ENCODE data around the gene PVALEF. TPM values are rescaled to one million over a fixed set of nuclear protein-coding genes. Genes with fewer than 3 reads are reported as not detected.

Gene PVALEF
- total and polyA plus RNA-seq, 2 of the 13 experiments (the other 11 are each of a cell fraction or from before 2014, with no cell fraction given) = 0.18 TPM

DNA sequence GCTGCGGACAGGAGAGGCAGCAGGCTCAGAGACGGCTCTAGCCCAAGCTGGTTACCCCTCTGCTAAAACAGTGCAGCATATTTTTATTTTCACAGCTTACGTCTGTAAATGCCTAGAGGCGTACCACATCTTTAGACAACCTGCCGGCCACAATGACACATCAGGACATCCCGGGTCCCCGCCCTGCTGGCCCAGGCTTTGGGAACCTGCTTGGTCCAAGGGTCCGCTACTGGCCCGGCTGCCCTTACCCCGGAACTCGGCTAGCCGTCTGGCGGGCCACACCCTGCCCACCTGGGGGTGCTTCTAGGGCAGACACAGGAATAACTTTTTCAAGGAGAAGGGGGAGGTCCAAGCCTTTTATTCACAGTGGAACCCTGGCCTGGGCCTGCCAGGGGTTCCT is 53.2 kb downstream of the PVALEF start:
- H3K4me3 ChIP-seq (replicated peaks in 1 of 3; ENCODE audit: insufficient read depth in 1 of 3, low read depth in 2 of 3, low read length in 3 of 3) = no peak overlapping the region
- no peak overlapping the region for H3K4me2 ChIP-seq (ENCODE audit: low read depth, low read length)
- ATAC-seq (no peak), FAIRE-seq (no peak), DNase-seq (ENCODE audit: low spot score) (no peak)
- H3K4me1 ChIP-seq (ENCODE audit: insufficient read depth, low read length) = peaks cover 12% of the 10 kb centered on the region
- no peaks in the 10 kb centered on the region; the same call in 1 of the 2 replicates for H4K20me1 ChIP-seq (ENCODE audit: insufficient read depth, low read length)
- ChIA-PET POLR2A (no interaction called here), CTCF (ENCODE audit: low intra/inter-chr PET ratio, low total read pairs) (no interaction called here)
- 97% methylated on average over 13 of the region's 13 CpGs for WGBS (ENCODE audit: low lambda C conversion rate)
- no peak overlapping the region for H3K27ac ChIP-seq (ENCODE audit: extremely low read length, insufficient read depth, low read length)
- in situ Hi-C loops (cut with HindIII; ENCODE audit: extremely low pct_ligation_motif_present, low pct_unique_long_range_greater_than_20kb) (no loop called here), intact Hi-C loops (cut with micrococcal nuclease; ENCODE audit: unreplicated experiment) (no loop called here)
- H3K36me3 ChIP-seq (replicated peaks in 1 of 2; ENCODE audit: control insufficient read depth in 1 of 2, insufficient read depth in 2 of 2, low read length in 2 of 2) = peaks cover 10 to 15% of the 10 kb centered on the region in 2 experiments; a peak in 4 of 5 replicates
- BruUV-seq (replicated peaks) = no TSS peak
- H2AFZ ChIP-seq (ENCODE audit: low read length) = no peak overlapping the region
- H3K79me2 ChIP-seq (ENCODE audit: insufficient read depth, low read length) = peaks cover 12% of the 10 kb centered on the region
- no peaks in the 10 kb centered on the region for H3K9me3 ChIP-seq (ENCODE audit: low read length)
- H3K9ac ChIP-seq (ENCODE audit: insufficient read depth, low read depth, low read length) = no peak overlapping the region
- no peaks in the 10 kb centered on the region for H3K27me3 ChIP-seq (ENCODE audit: control insufficient read depth in 1 of 2, insufficient read depth in 2 of 2, low read length in 2 of 2)
- TF ChIP-seq, protein P1, sequence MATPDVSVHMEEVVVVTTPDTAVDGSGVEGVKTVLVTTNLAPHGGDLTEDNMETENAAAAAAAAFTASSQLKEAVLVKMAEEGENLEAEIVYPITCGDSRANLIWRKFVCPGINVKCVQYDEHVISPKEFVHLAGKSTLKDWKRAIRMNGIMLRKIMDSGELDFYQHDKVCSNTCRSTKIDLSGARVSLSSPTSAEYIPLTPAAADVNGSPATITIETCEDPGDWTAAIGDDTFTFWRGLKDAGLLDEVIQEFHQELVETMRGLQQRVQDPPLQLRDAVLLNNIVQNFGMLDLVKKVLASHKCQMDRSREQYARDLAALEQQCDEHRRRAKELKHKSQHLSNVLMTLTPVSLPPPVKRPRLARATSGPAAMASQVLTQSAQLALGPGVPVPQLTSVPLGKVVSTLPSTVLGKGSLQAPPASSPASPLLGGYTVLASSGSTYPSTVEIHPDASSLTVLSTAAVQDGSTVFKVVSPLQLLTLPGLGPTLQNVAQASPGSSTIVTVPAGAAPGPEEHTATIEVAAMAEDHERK (CRISPR knock-in tag; IDR thresholded peaks at IDR 0.05; ENCODE audit: low read depth) = no peak
- TF ChIP-seq, protein P2, sequence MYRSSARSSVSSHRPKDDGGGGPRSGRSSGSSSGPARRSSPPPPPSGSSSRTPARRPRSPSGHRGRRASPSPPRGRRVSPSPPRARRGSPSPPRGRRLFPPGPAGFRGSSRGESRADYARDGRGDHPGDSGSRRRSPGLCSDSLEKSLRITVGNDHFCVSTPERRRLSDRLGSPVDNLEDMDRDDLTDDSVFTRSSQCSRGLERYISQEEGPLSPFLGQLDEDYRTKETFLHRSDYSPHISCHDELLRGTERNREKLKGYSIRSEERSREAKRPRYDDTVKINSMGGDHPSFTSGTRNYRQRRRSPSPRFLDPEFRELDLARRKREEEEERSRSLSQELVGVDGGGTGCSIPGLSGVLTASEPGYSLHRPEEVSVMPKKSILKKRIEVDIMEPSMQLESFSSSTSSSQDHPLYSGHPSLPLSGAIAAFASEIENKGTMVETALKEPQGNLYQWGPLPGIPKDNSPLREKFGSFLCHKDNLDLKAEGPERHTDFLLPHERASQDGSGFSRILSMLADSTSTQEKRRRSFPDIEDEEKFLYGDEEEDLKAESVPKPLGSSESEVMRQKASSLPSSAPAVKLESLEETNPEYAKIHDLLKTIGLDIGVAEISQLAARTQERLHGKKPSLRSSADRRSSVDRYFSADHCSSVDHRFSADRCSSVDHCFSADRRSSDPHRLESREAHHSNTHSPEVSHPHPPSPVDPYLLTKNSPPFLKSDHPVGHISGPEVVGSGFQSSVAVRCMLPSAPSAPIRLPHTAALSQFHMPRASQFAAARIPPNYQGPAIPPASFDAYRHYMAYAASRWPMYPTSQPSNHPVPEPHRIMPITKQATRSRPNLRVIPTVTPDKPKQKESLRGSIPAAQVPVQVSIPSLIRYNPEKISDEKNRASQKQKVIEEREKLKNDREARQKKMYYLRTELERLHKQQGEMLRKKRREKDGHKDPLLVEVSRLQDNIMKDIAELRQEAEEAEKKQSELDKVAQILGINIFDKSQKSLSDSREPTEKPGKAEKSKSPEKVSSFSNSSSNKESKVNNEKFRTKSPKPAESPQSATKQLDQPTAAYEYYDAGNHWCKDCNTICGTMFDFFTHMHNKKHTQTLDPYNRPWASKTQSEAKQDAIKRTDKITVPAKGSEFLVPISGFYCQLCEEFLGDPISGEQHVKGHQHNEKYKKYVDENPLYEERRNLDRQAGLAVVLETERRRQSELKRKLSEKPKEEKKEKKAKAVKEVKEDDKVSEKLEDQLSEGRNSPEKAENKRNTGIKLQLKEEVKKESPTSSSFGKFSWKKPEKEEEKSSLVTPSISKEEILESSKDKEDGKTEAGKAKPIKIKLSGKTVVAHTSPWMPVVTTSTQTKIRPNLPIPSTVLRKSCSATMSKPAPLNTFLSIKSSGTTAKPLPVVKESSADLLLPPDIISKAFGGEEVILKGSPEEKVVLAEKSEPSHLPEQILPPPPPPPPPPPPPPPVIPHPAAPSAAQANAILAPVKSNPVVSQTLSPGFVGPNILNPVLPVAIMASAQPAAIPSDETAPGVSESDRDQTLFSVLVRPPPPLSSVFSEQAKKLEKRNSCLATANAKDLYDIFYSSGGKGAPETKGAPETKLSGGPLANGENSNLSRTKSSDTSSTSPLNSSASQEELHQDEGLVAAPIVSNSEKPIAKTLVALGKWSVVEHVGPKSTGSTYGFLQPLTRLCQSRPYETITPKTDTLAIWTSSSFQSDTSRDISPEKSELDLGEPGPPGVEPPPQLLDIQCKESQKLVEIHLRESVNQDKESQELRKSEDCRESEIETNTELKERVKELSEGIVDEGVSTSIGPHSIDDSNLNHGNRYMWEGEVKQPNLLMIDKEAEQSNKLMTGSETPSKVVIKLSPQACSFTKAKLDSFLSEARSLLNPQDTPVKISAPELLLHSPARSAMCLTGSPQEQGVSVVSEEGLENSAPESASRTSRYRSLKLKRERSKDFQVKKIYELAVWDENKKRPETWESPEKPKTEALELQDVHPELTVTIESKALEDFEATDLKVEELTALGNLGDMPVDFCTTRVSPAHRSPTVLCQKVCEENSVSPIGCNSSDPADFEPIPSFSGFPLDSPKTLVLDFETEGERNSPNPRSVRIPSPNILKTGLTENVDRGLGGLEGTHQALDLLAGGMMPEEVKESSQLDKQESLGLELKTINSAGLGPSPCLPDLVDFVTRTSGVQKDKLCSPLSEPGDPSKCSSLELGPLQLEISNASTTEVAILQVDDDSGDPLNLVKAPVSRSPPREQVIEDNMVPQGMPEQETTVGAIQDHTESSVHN (CRISPR knock-in tag; IDR thresholded peaks at IDR 0.05) = no peak
- TF ChIP-seq SNRNP70 (IDR thresholded peaks at IDR 0.05; ENCODE audit: low read depth, low read length) (no peak), ZSCAN22 (CRISPR knock-in tag; IDR thresholded peaks at IDR 0.05) (no peak), SRSF9 (IDR thresholded peaks at IDR 0.05; ENCODE audit: borderline replicate concordance, insufficient read depth, low read depth, low read length, poor library complexity, severe bottlenecking) (no peak), ZFP36L2 (CRISPR knock-in tag; IDR thresholded peaks at IDR 0.05) (no peak), AKAP8 (CRISPR knock-in tag; IDR thresholded peaks at IDR 0.05) (no peak), ZBTB7B (CRISPR knock-in tag; IDR thresholded peaks at IDR 0.05) (no peak), GZF1 (CRISPR knock-in tag; IDR thresholded peaks at IDR 0.05) (no peak)
- TF ChIP-seq, protein P3, sequence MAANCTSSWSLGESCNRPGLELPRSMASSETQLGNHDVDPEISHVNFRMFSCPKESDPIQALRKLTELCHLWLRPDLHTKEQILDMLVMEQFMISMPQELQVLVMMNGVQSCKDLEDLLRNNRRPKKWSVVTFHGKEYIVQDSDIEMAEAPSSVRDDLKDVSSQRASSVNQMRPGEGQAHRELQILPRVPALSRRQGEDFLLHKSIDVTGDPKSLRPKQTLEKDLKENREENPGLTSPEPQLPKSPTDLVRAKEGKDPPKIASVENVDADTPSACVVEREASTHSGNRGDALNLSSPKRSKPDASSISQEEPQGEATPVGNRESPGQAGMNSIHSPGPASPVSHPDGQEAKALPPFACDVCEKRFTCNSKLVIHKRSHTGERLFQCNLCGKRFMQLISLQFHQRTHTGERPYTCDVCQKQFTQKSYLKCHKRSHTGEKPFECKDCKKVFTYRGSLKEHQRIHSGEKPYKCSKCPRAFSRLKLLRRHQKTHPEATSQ (CRISPR knock-in tag; IDR thresholded peaks at IDR 0.05; ENCODE audit: borderline replicate concordance) = no peak
